Liver (tissue), 3 donors: ENCODE data around the gene MICALL1.

Experiments
- CTCF ChIP-seq: fragments of 150-350 bp; IDR thresholded peaks from 2 replicates; pipeline ENCODE4 v1.5.1; 2017; ENCODE audit warnings: improper control_type of control experiment, low read depth, low read length; ENCODE audit not compliant: missing input control
- FOXA1 ChIP-seq: IDR thresholded peaks from 2 replicates; pipeline ENCODE4 v1.6.1; 2016; ENCODE audit warnings: antibody characterized with exemption
- GABPA ChIP-seq, 2 donors: IDR thresholded peaks in 1 of 2; conservative IDR thresholded peaks in 1 of 2; 2 replicates each; pipeline ENCODE4 v1.6.1; 2016; ENCODE audit warnings: antibody characterized with exemption in 2 of 2, mild to moderate bottlenecking in 1 of 2, moderate library complexity in 1 of 2
- JUND ChIP-seq, 2 donors: IDR thresholded peaks; 2 replicates each; pipeline ENCODE4 v1.6.1; 2016; ENCODE audit warnings: antibody characterized with exemption in 2 of 2
- RAD21 ChIP-seq, 2 donors: IDR thresholded peaks; 2 replicates each; pipeline ENCODE4 v1.6.1; 2016; ENCODE audit warnings: antibody characterized with exemption in 2 of 2, mild to moderate bottlenecking in 2 of 2
- SP1 ChIP-seq: IDR thresholded peaks from 2 replicates; pipeline ENCODE4 v1.6.1; 2018; ENCODE audit warnings: antibody characterized with exemption, mild to moderate bottlenecking
- YY1 ChIP-seq: IDR thresholded peaks from 2 replicates; pipeline ENCODE4 v1.6.1; 2016; ENCODE audit warnings: antibody characterized with exemption, mild to moderate bottlenecking
- ZBTB33 ChIP-seq: IDR thresholded peaks from 2 replicates; pipeline ENCODE4 v1.6.1; 2016; ENCODE audit warnings: antibody characterized with exemption
- donor health status: healthy.
- donor health status: healthy.

- no peak for TF ChIP-seq RAD21 (IDR thresholded peaks at IDR 0.05)
- TF ChIP-seq YY1: no peak
- no peak for TF ChIP-seq FOXA1
- TF ChIP-seq CTCF: no peak
- TF ChIP-seq SP1: no peak
- TF ChIP-seq ZBTB33: no peak
- no peak for TF ChIP-seq JUND (IDR thresholded peaks at IDR 0.05)
- no peak for TF ChIP-seq GABPA (IDR thresholded peaks at IDR 0.05 in 1 of 2, conservative IDR thresholded peaks at IDR 0.05 in 1 of 2)
Measured at GRCh38 chr22:37862570-37863325, 43.3 kb upstream of the MICALL1 start.
